H1 (cell line): ENCODE results near the gene ALPL. TPM values are rescaled to one million over a fixed set of nuclear protein-coding genes. Genes with fewer than 3 reads are reported as not detected.

Experiments used
- CTCF ChIA-PET: fragments of 300-600 bp; sonication (Branson Sonifier 250); formaldehyde crosslinking; loops from one replicate; lab custom pipeline; 2021; ENCODE audit not compliant: partially characterized antibody; lab: Charles Lee
- POLR2A ChIA-PET: fragments of 300-600 bp; sonication (Branson Sonifier 250); formaldehyde crosslinking; loops from one replicate; lab custom pipeline; 2021; ENCODE audit warnings: inconsistent platforms; ENCODE audit not compliant: partially characterized antibody; lab: Charles Lee
- DNase-seq, 2 experiments: peaks; one replicate each; pipeline versions ENCODE4 v3.0.0 to v3.0.0-alpha.2; 2010 to 2022; ENCODE audit warnings: low spot score in 2 of 2, low read depth in 1 of 2, mixed read lengths in 1 of 2
- FAIRE-seq: peaks from 2 replicates; lab custom pipeline; 2011; peaks lifted over from hg19 to GRCh38; lab: Jason Lieb, UNC
- H2AFZ ChIP-seq: 2 replicates; pipeline ENCODE4 v1.8.1; 2012; ENCODE audit warnings: low read length, inconsistent platforms
- H2AK5ac ChIP-seq: 2 replicates; pipeline ENCODE4 v1.6.1; 2013; ENCODE audit warnings: low read depth, low read length
- H2BK120ac ChIP-seq: replicated peaks from 2 replicates; pipeline ENCODE3; 2013; ENCODE audit warnings: low read depth, low read length, inconsistent platforms
- H2BK12ac ChIP-seq: 2 replicates; pipeline ENCODE4 v1.6.1; 2013; ENCODE audit warnings: low read depth, low read length
- H2BK15ac ChIP-seq: 2 replicates; pipeline ENCODE4 v1.6.1; 2013; ENCODE audit warnings: low read length
- H2BK20ac ChIP-seq: 2 replicates; pipeline ENCODE4 v1.6.1; 2013; ENCODE audit warnings: low read length
- H2BK5ac ChIP-seq: 2 replicates; pipeline ENCODE4 v1.6.1; 2013; ENCODE audit warnings: low read depth, low read length
- H3K14ac ChIP-seq: 2 replicates; pipeline ENCODE4 v1.6.1; 2013; ENCODE audit warnings: inconsistent platforms; ENCODE audit not compliant: insufficient read length
- H3K18ac ChIP-seq: 2 replicates; pipeline ENCODE4 v1.6.1; 2013; ENCODE audit warnings: low read length; ENCODE audit errors: extremely low read depth
- H3K23ac ChIP-seq: 2 replicates; pipeline ENCODE4 v1.6.1; 2013; ENCODE audit warnings: inconsistent platforms; ENCODE audit not compliant: insufficient read length
- H3K23me2 ChIP-seq: 2 replicates; pipeline ENCODE4 v1.6.1; 2013; ENCODE audit warnings: low read depth, low read length
- H3K27ac ChIP-seq: 2 replicates; pipeline ENCODE4 v1.6.1; 2011; ENCODE audit warnings: low read depth, low read length, inconsistent platforms
- H3K27me3 ChIP-seq, 4 experiments: replicated peaks in 1 of 4; 1 replicate in 1 of 4; 2 replicates in 3 of 4; pipeline versions ENCODE4 v1.6.1 to v1.8.1; 2011 to 2013; ENCODE audit warnings: low read length in 3 of 4, mild to moderate bottlenecking in 3 of 4, inconsistent platforms in 2 of 4, mixed read lengths in 2 of 4, moderate library complexity in 1 of 4; ENCODE audit not compliant: control insufficient read depth in 3 of 4, insufficient read depth in 3 of 4; ENCODE audit errors: extremely low read depth in 1 of 4
- H3K36me3 ChIP-seq, 4 experiments: 2 replicates each; pipeline versions ENCODE4 v1.6.1 to v1.8.1; 2011 to 2013; ENCODE audit warnings: mild to moderate bottlenecking in 4 of 4, low read length in 3 of 4, moderate library complexity in 2 of 4, control low read depth in 1 of 4, inconsistent platforms in 1 of 4; ENCODE audit not compliant: insufficient read depth in 4 of 4, control insufficient read depth in 2 of 4
- H3K4ac ChIP-seq: replicated peaks from 2 replicates; pipeline ENCODE3; 2013; ENCODE audit warnings: low read length, low read depth, mixed read lengths, inconsistent platforms; ENCODE audit not compliant: insufficient read length
- H3K4me1 ChIP-seq, 4 experiments: replicated peaks in 1 of 4; 1 replicate in 1 of 4; 2 replicates in 3 of 4; pipeline versions ENCODE4 v1.6.1 to v1.8.1; 2011 to 2013; ENCODE audit warnings: low read length in 3 of 4, inconsistent platforms in 2 of 4, mixed read lengths in 1 of 4; ENCODE audit not compliant: insufficient read depth in 4 of 4, control insufficient read depth in 3 of 4
- H3K4me2 ChIP-seq, 2 experiments: 2 replicates each; pipeline versions ENCODE4 v1.6.1 to v1.8.1; 2011 to 2013; ENCODE audit warnings: low read depth in 2 of 2, low read length in 2 of 2, control low read depth in 1 of 2, inconsistent platforms in 1 of 2, mild to moderate bottlenecking in 1 of 2; ENCODE audit not compliant: insufficient read depth in 1 of 2
- H3K4me3 ChIP-seq, 4 experiments: fragments of 200-600, 300-600 bp in 1 of 4; sonication (generic), shearing (Covaris generic), sonication (Bioruptor Twin) in 1 of 4; 2 replicates each; pipeline versions ENCODE4 v1.5.1 to v1.8.1; 2011 to 2016; ENCODE audit warnings: low read length in 4 of 4, low read depth in 3 of 4, control low read depth in 2 of 4, inconsistent platforms in 2 of 4, mild to moderate bottlenecking in 2 of 4, mixed read lengths in 1 of 4, moderate library complexity in 1 of 4; ENCODE audit not compliant: insufficient read depth in 2 of 4; ENCODE audit errors: extremely low read depth in 1 of 4
- H3K56ac ChIP-seq: replicated peaks from 2 replicates; pipeline ENCODE3; 2013; ENCODE audit warnings: low read depth, mild to moderate bottlenecking, mixed read lengths, low read length, inconsistent platforms; ENCODE audit not compliant: insufficient read length
- H3K79me1 ChIP-seq: 2 replicates; pipeline ENCODE4 v1.6.1; 2013; ENCODE audit warnings: low read depth, low read length, control low read depth
- H3K79me2 ChIP-seq, 2 experiments: 2 replicates each; pipeline versions ENCODE4 v1.6.1 to v1.8.1; 2012 to 2013; ENCODE audit warnings: low read length in 2 of 2, mild to moderate bottlenecking in 2 of 2, inconsistent platforms in 1 of 2; ENCODE audit not compliant: insufficient read depth in 2 of 2, control insufficient read depth in 1 of 2
- H3K9ac ChIP-seq, 4 experiments: replicated peaks in 1 of 4; 1 replicate in 1 of 4; 2 replicates in 3 of 4; pipeline versions ENCODE4 v1.6.1 to v1.8.1; 2011 to 2013; ENCODE audit warnings: low read depth in 3 of 4, low read length in 3 of 4, control low read depth in 2 of 4, mild to moderate bottlenecking in 2 of 4, moderate library complexity in 2 of 4, inconsistent platforms in 1 of 4; ENCODE audit errors: extremely low read depth in 1 of 4
- H3K9me3 ChIP-seq, 2 experiments: 2 replicates each; pipeline versions ENCODE4 v1.6.1 to v1.8.1; 2012 to 2013; ENCODE audit warnings: mild to moderate bottlenecking in 2 of 2, moderate library complexity in 2 of 2, control low read depth in 1 of 2, inconsistent platforms in 1 of 2, low read depth in 1 of 2, low read length in 1 of 2, mixed read lengths in 1 of 2; ENCODE audit not compliant: insufficient read depth in 2 of 2
- H4K20me1 ChIP-seq, 2 experiments: replicated peaks in 1 of 2; 2 replicates each; pipeline versions ENCODE3 to v1.8.1; 2011 to 2013; ENCODE audit warnings: inconsistent platforms in 2 of 2, low read length in 2 of 2, mild to moderate bottlenecking in 1 of 2; ENCODE audit not compliant: insufficient read depth in 2 of 2, control insufficient read depth in 1 of 2
- H4K5ac ChIP-seq: 2 replicates; pipeline ENCODE4 v1.6.1; 2013; ENCODE audit warnings: low read length, low read depth, mixed read lengths, inconsistent platforms; ENCODE audit not compliant: insufficient read length
- H4K8ac ChIP-seq: 2 replicates; pipeline ENCODE4 v1.8.0; 2013; ENCODE audit warnings: mild to moderate bottlenecking, moderate library complexity, low read length, inconsistent platforms; ENCODE audit not compliant: insufficient read depth; ENCODE audit errors: extremely low read depth
- H4K91ac ChIP-seq: replicated peaks from 2 replicates; pipeline ENCODE3; 2013; ENCODE audit warnings: low read length, mixed read lengths, inconsistent platforms; ENCODE audit not compliant: insufficient read length
- BRCA1 ChIP-seq: IDR thresholded peaks from 2 replicates; pipeline ENCODE4 v1.6.1; 2012; ENCODE audit warnings: low read depth, low read length, improper control_type of control experiment
- CBX8 ChIP-seq: fragments of 300-800, 300-1000 bp; sonication (generic); IDR thresholded peaks from 2 replicates; pipeline ENCODE4 v1.7.1; 2016; ENCODE audit warnings: low read depth, low read length, borderline replicate concordance
- CREB1 ChIP-seq: IDR thresholded peaks from 2 replicates; pipeline ENCODE4 v1.6.1; 2012; ENCODE audit warnings: inconsistent platforms
- KDM1A ChIP-seq: fragments of 200-600, 300-600 bp; sonication (generic); IDR thresholded peaks from 2 replicates; pipeline ENCODE4 v1.7.1; 2016; ENCODE audit warnings: mild to moderate bottlenecking, low read length, borderline replicate concordance
- MAX ChIP-seq: IDR thresholded peaks from 2 replicates; pipeline ENCODE4 v1.6.1; 2012; ENCODE audit warnings: inconsistent platforms
- SIRT6 ChIP-seq: IDR thresholded peaks from one replicate; pipeline ENCODE4 v1.7.1; 2012; ENCODE audit warnings: low read length, inconsistent platforms
- SP1 ChIP-seq: IDR thresholded peaks from 2 replicates; pipeline ENCODE4 v1.6.1; 2011; ENCODE audit warnings: low read depth, low read length
- TAF1 ChIP-seq: IDR thresholded peaks from 2 replicates; pipeline ENCODE4 v1.6.1; 2011; ENCODE audit warnings: mild to moderate bottlenecking, low read depth, low read length
- TCF12 ChIP-seq: IDR thresholded peaks from 2 replicates; pipeline ENCODE4 v1.6.1; 2011; ENCODE audit warnings: low read depth, mild to moderate bottlenecking, low read length
- WGBS, 2 experiments: shearing (Covaris generic) in 1 of 2; methylation state at CpG; one replicate each; pipeline versions ENCODE4 v1.1.6 to v1.1.7; 2013 to 2015; ENCODE audit warnings: low lambda C conversion rate in 2 of 2, mixed read lengths in 2 of 2, inconsistent platforms in 1 of 2, low coverage in 1 of 2, missing lambda C conversion rate in 1 of 2; ENCODE audit not compliant: insufficient replicate concordance in 2 of 2, insufficient coverage in 1 of 2, insufficient read length in 1 of 2; ENCODE audit errors: extremely low coverage in 1 of 2, missing lambda C conversion rate in 1 of 2; 5-methylcytosine and 5-hydroxymethylcytosine counted together
- polyA plus RNA-seq, 7 experiments: library from polyadenylated mRNA; depleted of rRNA in 3 of 7; stranded (reverse) in 5 of 7; unstranded in 2 of 7; fragments of >200 nt in 5 of 7; fragments of 200-250 nt in 2 of 7; gene quantifications; 1 replicate in 5 of 7; 2 replicates in 1 of 7; 4 replicates in 1 of 7; pipeline versions ENCODE4 v1.2.1 to v1.2.3, GENCODE V29; 2011 to 2013; ENCODE audit warnings: missing spikeins in 2 of 7, mixed read lengths in 2 of 7
- total RNA-seq: library from RNA; stranded (reverse); fragmentation: NEBNext Ultra II Directional; extraction: Animal tissue kit (Norgen Biotek cat#: 25700); gene quantifications from 2 replicates; pipeline ENCODE4 v1.2.1, GENCODE V29; 2021

ALPL gene
- total and polyA plus RNA-seq, 2 of the 8 experiments (the other 6 are each of a cell fraction or from before 2014, with no cell fraction given), result 175 to 362 TPM

- WGBS, 2 experiments, result 86% methylated on average over 4 of the region's 4 CpGs; no CpG with 5 or more reads in 1 of the 2 experiments
These were observed 99.6 kb downstream of the ALPL start for GRCh38 chr1:21608798-21609197.

More at GRCh38 chr1:21608798-21609197, 99.6 kb downstream of the ALPL start:
- H3K27me3 ChIP-seq, result no peaks in the 10 kb centered on the region
- H3K79me1 ChIP-seq, result peaks cover 2% of the 10 kb centered on the region; the same call in 1 of the 2 replicates
- no peak for FAIRE-seq
- no peak overlapping the region for H3K18ac ChIP-seq
- ChIA-PET CTCF (interaction anchor here (1.1 to 3.5 kb wide), 6 partner anchors 8 to 353 kb away, joined by 3 to 15 read pairs (median 6); no protein-coding TSS in a partner anchor), POLR2A (interaction anchor here (3.4 kb wide), 1 partner anchor 13 kb away, joined by 14 read pairs; no protein-coding TSS in a partner anchor)
- no peak overlapping the region for H2BK15ac ChIP-seq
- no peak overlapping the region for H2AFZ ChIP-seq
- no peak for DNase-seq
- no peak overlapping the region for H3K4ac ChIP-seq
- no peak overlapping the region for H3K4me2 ChIP-seq
- no peak overlapping the region for H4K5ac ChIP-seq
- H3K9me3 ChIP-seq, result no peaks in the 10 kb centered on the region
- H2BK12ac ChIP-seq, result no peak overlapping the region
- H2AK5ac ChIP-seq, result no peak overlapping the region
- no peak overlapping the region for H4K91ac ChIP-seq
- no peaks in the 10 kb centered on the region for H3K79me2 ChIP-seq
- H3K14ac ChIP-seq, result no peak overlapping the region
- TF ChIP-seq BRCA1 (no peak), SIRT6 (no peak), TCF12 (no peak), KDM1A (no peak), TAF1 (no peak), MAX (no peak), SP1 (no peak), CBX8 (no peak), CREB1 (no peak)
- no peak overlapping the region for H2BK20ac ChIP-seq
- H4K8ac ChIP-seq, result no peak overlapping the region; the same call in 1 of the 2 replicates
- H3K9ac ChIP-seq, result no peak overlapping the region
- H2BK120ac ChIP-seq, result no peak overlapping the region
- H2BK5ac ChIP-seq, result no peak overlapping the region
- H3K4me3 ChIP-seq, result no peak overlapping the region
- H3K27ac ChIP-seq, result no peak overlapping the region
- H3K36me3 ChIP-seq, result peaks cover 0 to 3% (median 0%) of the 10 kb centered on the region in 4 experiments; a peak in 2 of 8 replicates
- peaks cover 2 to 7% (median 3%) of the 10 kb centered on the region in 4 experiments; a peak in 6 of 7 replicates for H3K4me1 ChIP-seq
- peaks cover 0 to 3% of the 10 kb centered on the region in 2 experiments for H4K20me1 ChIP-seq
- H3K23me2 ChIP-seq, result peaks cover 5% of the 10 kb centered on the region; the same call in 1 of the 2 replicates
- no peak overlapping the region for H3K56ac ChIP-seq
- H3K23ac ChIP-seq, result no peak overlapping the region
